ENCODE data around the gene SHH. TPM values are rescaled to one million over a fixed set of nuclear protein-coding genes. Genes with fewer than 3 reads are reported as not detected.
"Not testable (repeated sequence)": the region's sequence is repeated elsewhere in the genome, so short reads cannot be mapped to it uniquely, and the experiment has no call there.

The SHH gene
- total RNA-seq, 4 donors from 2014 or later = 7.7 to 16.2 (median 11.3) TPM

- H3K36me3 ChIP-seq = no peaks in the 10 kb centered on the region
These were observed 6.9 kb upstream of the SHH start for GRCh38 chr7:155819186-155819585.

GRCh38 chr7:155818820-155819168 lies 6.5 kb upstream of the SHH start:
- DNase-seq (ENCODE audit: low spot score in 2 of 2) = no peak
- H3K4me1 ChIP-seq = peaks cover 0 to 10% (median 1%) of the 10 kb centered on the region in 4 donors
- H3K27ac ChIP-seq = no peak overlapping the region
- TF ChIP-seq CTCF (IDR thresholded peaks at IDR 0.05) = no peak
- TF ChIP-seq POLR2A (IDR thresholded peaks at IDR 0.05) = no peak
- no peak for TF ChIP-seq EP300 (IDR thresholded peaks at IDR 0.05)
- peaks cover 0 to 8% (median 0%) of the 10 kb centered on the region in 4 donors for H3K9me3 ChIP-seq
- H3K4me3 ChIP-seq = no peak overlapping the region
- H3K27me3 ChIP-seq = peaks cover 0 to 28% of the 10 kb centered on the region in 2 donors
- H3K36me3 ChIP-seq = no peaks in the 10 kb centered on the region
- WGBS, 2 donors = 78 to 82% methylated on average over 6 of the region's 6 CpGs

More at GRCh38 chr7:155819186-155819585, 6.9 kb upstream of the SHH start:
- peaks cover 0 to 24% of the 10 kb centered on the region in 2 donors for H3K27me3 ChIP-seq
- no peak for DNase-seq (ENCODE audit: low spot score in 2 of 2)
- no peak overlapping the region for H3K27ac ChIP-seq
- 70 to 79% methylated on average over 12 of the region's 12 CpGs for WGBS, 2 donors
- H3K4me3 ChIP-seq = no peak overlapping the region
- peaks cover 0 to 10% (median 1%) of the 10 kb centered on the region in 4 donors for H3K4me1 ChIP-seq
- H3K9me3 ChIP-seq = peaks cover 0 to 8% (median 0%) of the 10 kb centered on the region in 4 donors
- TF ChIP-seq CTCF (IDR thresholded peaks at IDR 0.05) (no peak), POLR2A (IDR thresholded peaks at IDR 0.05) (no peak)

GRCh38 chr7:155818154-155818819 lies 6.0 kb upstream of the SHH start:
- no peak for TF ChIP-seq EP300 (IDR thresholded peaks at IDR 0.05)
- TF ChIP-seq CTCF (IDR thresholded peaks at IDR 0.05) = no peak
- no peak for TF ChIP-seq POLR2A (IDR thresholded peaks at IDR 0.05)
- WGBS, 2 donors = 42 to 46% methylated on average over 13 to 21 of the region's 21 CpGs
- Histone ChIP-seq H3K4me3 (no peak overlapping the region), H3K27ac (no peak overlapping the region), H3K36me3 (no peaks in the 10 kb centered on the region), H3K4me1 (peaks cover 0 to 10% (median 1%) of the 10 kb centered on the region in 4 donors), H3K9me3 (peaks cover 0 to 8% (median 0%) of the 10 kb centered on the region in 4 donors), H3K27me3 (peaks cover 0 to 31% of the 10 kb centered on the region in 2 donors)
- DNase-seq (ENCODE audit: low spot score in 2 of 2) = no peak

- not testable (repeated sequence) for DNase-seq (ENCODE audit: low spot score in 2 of 2); H3K27ac ChIP-seq; H3K4me1 ChIP-seq; H3K4me3 ChIP-seq; H3K9me3 ChIP-seq; H3K36me3 ChIP-seq
- peaks cover 0 to 39% of the 10 kb centered on the region in 2 donors for H3K27me3 ChIP-seq
- 66 to 78% methylated on average over 3 of the region's 4 CpGs for WGBS, 2 donors
These were observed 5.3 kb upstream of the SHH start for GRCh38 chr7:155817515-155817914.

- Histone ChIP-seq H3K27ac (no peak overlapping the region), H3K4me3 (no peak overlapping the region), H3K4me1 (peaks cover 0 to 15% (median 1%) of the 10 kb centered on the region in 4 donors), H3K9me3 (peaks cover 0 to 8% (median 0%) of the 10 kb centered on the region in 4 donors), H3K36me3 (no peaks in the 10 kb centered on the region), H3K27me3 (peaks cover 0 to 44% of the 10 kb centered on the region in 2 donors)
- whole genome bisulfite sequencing, 2 donors = 90 to 96% methylated on average over 11 to 16 of the region's 16 CpGs
- TF ChIP-seq CTCF (IDR thresholded peaks at IDR 0.05) = no peak
- no peak for TF ChIP-seq EP300 (IDR thresholded peaks at IDR 0.05)
- TF ChIP-seq POLR2A (IDR thresholded peaks at IDR 0.05) = no peak
- DNase-seq (ENCODE audit: low spot score in 2 of 2) = no peak
These were observed 4.7 kb upstream of the SHH start for GRCh38 chr7:155816996-155817395.

Measured in tibial nerve (tissue), 4 donors.